Stimulated activated effector memory CD8-positive, alpha-beta T cell treated with anti-CD3 and anti-CD28 coated beads, Interleukin-12 subunit alpha, Interleukin-12 subunit beta, amount 100 ng/mL, for 72 hours (primary cell): ENCODE results near the gene PLPPR3.

Experiments used
- ATAC-seq: fragments of 150-1000 bp; cut with Tn5 transposase; 2 replicates; pipeline ENCODE4 v1.10.0; 2021
- DNase-seq, 2 donors: peaks; one replicate each; pipeline ENCODE4 v3.0.0; 2021 to 2022; ENCODE audit warnings: low spot score in 2 of 2
- H3K27ac Mint-ChIP-seq: one replicate; pipeline ENCODE4 v1.8.0; 2022; ENCODE audit warnings: mild to moderate bottlenecking, mixed read lengths
- H3K36me3 Mint-ChIP-seq: one replicate; pipeline ENCODE4 v1.8.0; 2022; ENCODE audit warnings: mild to moderate bottlenecking, mixed read lengths
- H3K4me1 Mint-ChIP-seq: one replicate; pipeline ENCODE4 v1.8.0; 2022; ENCODE audit warnings: mixed read lengths
- H3K4me3 Mint-ChIP-seq: one replicate; pipeline ENCODE4 v1.8.0; 2022; ENCODE audit warnings: mild to moderate bottlenecking, mixed read lengths
- H3K9me3 Mint-ChIP-seq: one replicate; pipeline ENCODE4 v1.8.0; 2022; ENCODE audit warnings: mixed read lengths

Gene PLPPR3

DNA sequence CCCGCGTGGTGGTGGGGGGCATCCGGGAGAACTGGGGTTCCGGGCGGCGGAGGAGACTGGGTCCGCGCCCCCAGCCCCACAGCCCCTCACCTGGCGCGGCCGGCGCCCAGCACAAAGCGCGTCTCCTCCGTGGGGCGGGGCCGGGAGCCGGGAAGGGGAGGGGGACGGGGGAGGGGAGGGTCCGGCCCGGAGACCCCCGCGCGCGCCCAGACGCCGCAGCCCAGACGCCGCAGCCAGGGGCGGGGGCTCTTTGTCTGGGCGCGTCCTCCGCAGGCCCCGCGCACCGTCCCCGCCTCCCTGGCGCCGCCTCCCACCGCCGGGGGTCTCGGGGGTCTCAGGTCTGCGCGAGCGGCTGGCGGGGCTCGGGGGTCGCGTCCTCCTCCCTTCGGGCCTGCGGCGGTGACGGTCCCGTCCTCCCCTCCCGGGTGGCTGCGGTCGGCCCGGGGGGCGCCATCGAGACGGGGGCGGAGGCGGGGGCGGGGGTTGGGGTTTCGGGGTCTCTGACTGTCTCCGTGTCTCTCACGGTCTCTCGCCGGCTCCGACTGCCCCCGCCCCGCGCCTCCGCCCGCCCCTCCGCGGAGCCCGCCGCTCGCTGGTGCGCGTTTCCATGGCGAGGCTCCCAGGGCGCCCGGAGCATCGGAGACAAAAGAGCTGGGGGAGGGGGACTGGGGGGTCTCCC is at the start of gene PLPPR3:
Gene PLPPR3, minus strand, starts transcription at position 131 of the 679 bp plus-strand sequence. CDS start 396 bp downstream, outside the sequence.
- Mint-ChIP-seq H3K4me1 (no peaks in the 10 kb centered on the region), H3K36me3 (peaks cover 3% of the 10 kb centered on the region), H3K4me3 (no peak within 1 kb of the TSS), H3K27ac (no peak within 1 kb of the TSS), H3K9me3 (no peaks in the 10 kb centered on the region)
- DNase-seq (no peak), ATAC-seq (no peak)

GRCh38 chr19:870963-871401 is 49.2 kb upstream of the PLPPR3 start:
- ATAC-seq (no peak), DNase-seq (no peak)
- H3K9me3 Mint-ChIP-seq, result no peaks in the 10 kb centered on the region
- peak overlapping the region; percentile 76 for H3K27ac Mint-ChIP-seq
- peaks cover 45% of the 10 kb centered on the region for H3K36me3 Mint-ChIP-seq
- H3K4me1 Mint-ChIP-seq, result peaks cover 24% of the 10 kb centered on the region
- no peak overlapping the region for H3K4me3 Mint-ChIP-seq

DNA sequence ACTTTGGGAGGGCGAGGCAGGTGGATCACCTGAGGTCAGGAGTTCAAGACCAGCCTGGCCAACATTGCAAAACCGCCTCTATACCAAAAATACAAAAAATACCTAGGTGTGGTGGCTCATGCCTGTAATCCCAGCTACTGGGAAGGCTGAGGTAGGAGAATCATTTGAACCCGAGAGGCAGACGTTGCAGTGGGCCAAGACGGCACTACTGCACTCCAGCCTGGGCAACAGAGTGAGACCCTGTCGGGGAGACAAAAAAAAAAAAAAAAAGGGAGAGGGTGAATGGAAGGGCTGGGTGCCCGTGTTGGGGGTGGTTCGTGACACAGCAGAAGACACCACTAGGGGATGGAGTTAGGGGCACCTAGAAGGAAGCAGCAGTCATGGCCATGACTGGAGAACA is 48.6 kb upstream of the PLPPR3 start:
- no peak for DNase-seq
- ATAC-seq, result no peak
- Mint-ChIP-seq H3K36me3 (peaks cover 49% of the 10 kb centered on the region), H3K4me1 (peaks cover 24% of the 10 kb centered on the region), H3K27ac (peak overlapping the region; percentile 76), H3K9me3 (no peaks in the 10 kb centered on the region), H3K4me3 (no peak overlapping the region)

DNA sequence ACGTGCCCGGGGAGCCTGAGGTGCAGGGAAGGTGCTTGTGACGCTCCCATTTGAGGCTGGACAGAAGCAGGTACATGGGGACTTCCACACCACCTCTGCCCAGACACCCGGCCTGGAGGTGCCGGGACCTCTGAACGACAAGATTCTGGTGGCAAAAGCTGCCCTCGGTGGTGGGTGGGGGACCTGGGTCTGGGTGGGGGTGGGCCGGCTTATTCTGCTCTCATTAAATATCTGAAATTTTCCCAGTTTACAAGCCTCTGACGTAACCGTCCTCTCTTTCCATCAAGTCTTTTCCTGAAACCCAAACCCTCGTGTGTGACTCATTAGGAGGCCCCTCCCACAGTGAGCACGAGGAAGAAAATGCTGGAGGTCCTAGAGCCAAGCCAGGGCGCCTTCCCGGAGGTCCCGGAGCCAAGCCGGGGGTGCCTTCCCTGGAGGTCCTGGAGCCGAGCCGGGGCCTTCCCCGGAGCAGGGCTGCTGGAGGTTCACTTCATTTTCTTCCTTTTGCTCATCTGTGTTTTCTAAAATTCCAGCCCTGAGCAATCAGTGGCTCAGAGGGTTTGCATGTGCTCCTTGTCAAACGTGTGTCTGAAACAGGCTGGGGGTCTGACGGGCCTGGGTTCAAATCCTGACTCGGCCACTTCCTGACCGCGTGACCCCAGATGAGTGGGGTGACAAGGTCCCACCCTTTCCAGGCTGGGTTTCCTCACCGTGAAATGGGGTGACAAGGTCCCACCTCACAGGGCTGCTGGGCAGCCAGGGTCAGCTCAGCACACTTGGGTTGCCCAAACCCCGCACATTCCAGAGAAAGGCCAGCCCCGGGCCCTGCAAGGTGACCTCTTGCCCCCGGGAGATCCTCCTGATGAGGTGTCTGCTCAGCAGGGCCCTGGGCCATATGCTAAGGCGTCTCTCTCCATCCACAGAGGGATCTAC is 47.8 kb upstream of the PLPPR3 start:
- ATAC-seq, result no peak
- Mint-ChIP-seq H3K36me3 (peaks cover 42% of the 10 kb centered on the region), H3K4me1 (peaks cover 24% of the 10 kb centered on the region), H3K27ac (peak overlapping the region; percentile 76), H3K4me3 (no peak overlapping the region), H3K9me3 (no peaks in the 10 kb centered on the region)
- no peak for DNase-seq

GRCh38 chr19:868458-869244 is 46.9 kb upstream of the PLPPR3 start:
- Mint-ChIP-seq H3K4me3 (no peak overlapping the region), H3K4me1 (peaks cover 28% of the 10 kb centered on the region), H3K36me3 (peaks cover 46% of the 10 kb centered on the region), H3K9me3 (no peaks in the 10 kb centered on the region), H3K27ac (no peak overlapping the region)
- DNase-seq, result no peak
- ATAC-seq, result no peak

DNA sequence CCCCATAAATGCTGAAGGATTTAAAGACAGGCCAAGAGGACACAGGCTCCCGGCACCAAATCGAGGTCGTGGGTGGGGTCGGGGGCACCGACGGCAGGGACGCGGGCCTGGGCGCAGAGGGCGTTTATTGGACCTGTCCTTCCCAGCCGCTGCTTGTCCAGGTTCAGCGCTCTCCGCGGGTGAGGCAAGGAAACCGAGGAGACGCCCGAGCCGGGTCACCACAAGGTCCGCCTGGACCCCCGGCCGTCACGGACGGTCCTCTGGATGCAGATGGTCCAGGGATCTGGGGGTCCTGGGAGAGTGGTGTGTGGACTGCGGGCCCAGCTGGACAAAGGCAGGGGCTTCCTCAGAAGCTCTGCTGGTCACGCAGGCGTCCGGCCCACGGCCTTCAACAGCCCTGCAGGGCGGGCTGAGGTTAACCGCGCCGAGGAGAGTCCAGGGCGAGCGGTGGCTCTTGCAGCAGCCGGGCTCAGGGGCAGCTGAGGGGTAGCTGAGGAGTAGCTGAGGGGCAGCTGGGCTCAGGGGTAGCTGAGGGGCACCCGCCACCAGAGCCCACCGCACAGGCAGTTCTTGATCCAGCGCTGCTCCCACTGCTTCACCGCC is 46.2 kb upstream of the PLPPR3 start:
- no peak for ATAC-seq
- Mint-ChIP-seq H3K27ac (no peak overlapping the region), H3K4me1 (peaks cover 34% of the 10 kb centered on the region), H3K9me3 (no peaks in the 10 kb centered on the region), H3K36me3 (peaks cover 49% of the 10 kb centered on the region), H3K4me3 (no peak overlapping the region)
- no peak for DNase-seq

GRCh38 chr19:867301-867793 is 45.6 kb upstream of the PLPPR3 start:
- H3K4me1 Mint-ChIP-seq, result peaks cover 36% of the 10 kb centered on the region
- no peak overlapping the region for H3K4me3 Mint-ChIP-seq
- peaks cover 49% of the 10 kb centered on the region for H3K36me3 Mint-ChIP-seq
- no peak for DNase-seq
- H3K9me3 Mint-ChIP-seq, result no peaks in the 10 kb centered on the region
- ATAC-seq, result no peak
- no peak overlapping the region for H3K27ac Mint-ChIP-seq

- H3K4me3 Mint-ChIP-seq, result no peak overlapping the region
- ATAC-seq, result no peak
- DNase-seq, result no peak
- no peaks in the 10 kb centered on the region for H3K9me3 Mint-ChIP-seq
- peaks cover 33% of the 10 kb centered on the region for H3K4me1 Mint-ChIP-seq
- no peak overlapping the region for H3K27ac Mint-ChIP-seq
- H3K36me3 Mint-ChIP-seq, result peaks cover 49% of the 10 kb centered on the region
These were observed 45.1 kb upstream of the PLPPR3 start for GRCh38 chr19:866769-867300.

GRCh38 chr19:863315-863620 is 41.5 kb upstream of the PLPPR3 start:
- H3K36me3 Mint-ChIP-seq, result peaks cover 26% of the 10 kb centered on the region
- peaks cover 24% of the 10 kb centered on the region for H3K4me1 Mint-ChIP-seq
- H3K27ac Mint-ChIP-seq, result peak overlapping the region; percentile 40
- H3K4me3 Mint-ChIP-seq, result peak overlapping the region; percentile 67
- ATAC-seq (no peak), DNase-seq (no peak)
- H3K9me3 Mint-ChIP-seq, result no peaks in the 10 kb centered on the region

DNA sequence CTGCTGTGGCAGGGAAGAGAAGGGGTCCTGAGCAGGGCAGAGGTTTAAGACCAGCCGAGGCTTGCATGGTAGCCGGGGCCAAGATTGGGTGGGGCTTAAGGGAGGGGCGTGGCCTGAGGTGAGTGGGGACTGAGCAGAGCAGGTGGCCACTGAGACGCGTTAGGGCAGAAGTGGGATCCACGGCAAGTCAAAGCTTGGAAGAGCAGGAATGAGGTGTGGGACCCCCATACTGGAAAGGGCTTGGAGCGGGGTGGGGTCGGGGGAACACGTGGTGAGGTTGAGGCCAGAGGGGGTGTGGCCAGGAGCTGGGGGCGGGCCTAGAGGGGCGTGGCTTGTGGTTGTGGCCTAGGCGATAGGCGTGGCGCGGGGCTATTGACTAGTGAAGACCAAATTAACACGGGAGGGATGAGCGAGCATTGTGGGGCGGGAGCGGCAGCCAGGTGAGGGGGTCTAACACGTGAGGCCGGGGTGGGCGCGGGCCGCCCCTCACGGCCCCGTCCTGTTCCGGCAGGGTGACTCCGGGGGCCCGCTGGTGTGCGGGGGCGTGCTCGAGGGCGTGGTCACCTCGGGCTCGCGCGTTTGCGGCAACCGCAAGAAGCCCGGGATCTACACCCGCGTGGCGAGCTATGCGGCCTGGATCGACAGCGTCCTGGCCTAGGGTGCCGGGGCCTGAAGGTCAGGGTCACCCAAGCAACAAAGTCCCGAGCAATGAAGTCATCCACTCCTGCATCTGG is 41.0 kb upstream of the PLPPR3 start:
- peaks cover 26% of the 10 kb centered on the region for H3K36me3 Mint-ChIP-seq
- DNase-seq (peak; percentile 67 to 89), ATAC-seq (peak; percentile 66)
- peaks cover 24% of the 10 kb centered on the region for H3K4me1 Mint-ChIP-seq
- H3K27ac Mint-ChIP-seq, result peak overlapping the region; percentile 40
- H3K9me3 Mint-ChIP-seq, result no peaks in the 10 kb centered on the region
- H3K4me3 Mint-ChIP-seq, result peak overlapping the region; percentile 67

DNA sequence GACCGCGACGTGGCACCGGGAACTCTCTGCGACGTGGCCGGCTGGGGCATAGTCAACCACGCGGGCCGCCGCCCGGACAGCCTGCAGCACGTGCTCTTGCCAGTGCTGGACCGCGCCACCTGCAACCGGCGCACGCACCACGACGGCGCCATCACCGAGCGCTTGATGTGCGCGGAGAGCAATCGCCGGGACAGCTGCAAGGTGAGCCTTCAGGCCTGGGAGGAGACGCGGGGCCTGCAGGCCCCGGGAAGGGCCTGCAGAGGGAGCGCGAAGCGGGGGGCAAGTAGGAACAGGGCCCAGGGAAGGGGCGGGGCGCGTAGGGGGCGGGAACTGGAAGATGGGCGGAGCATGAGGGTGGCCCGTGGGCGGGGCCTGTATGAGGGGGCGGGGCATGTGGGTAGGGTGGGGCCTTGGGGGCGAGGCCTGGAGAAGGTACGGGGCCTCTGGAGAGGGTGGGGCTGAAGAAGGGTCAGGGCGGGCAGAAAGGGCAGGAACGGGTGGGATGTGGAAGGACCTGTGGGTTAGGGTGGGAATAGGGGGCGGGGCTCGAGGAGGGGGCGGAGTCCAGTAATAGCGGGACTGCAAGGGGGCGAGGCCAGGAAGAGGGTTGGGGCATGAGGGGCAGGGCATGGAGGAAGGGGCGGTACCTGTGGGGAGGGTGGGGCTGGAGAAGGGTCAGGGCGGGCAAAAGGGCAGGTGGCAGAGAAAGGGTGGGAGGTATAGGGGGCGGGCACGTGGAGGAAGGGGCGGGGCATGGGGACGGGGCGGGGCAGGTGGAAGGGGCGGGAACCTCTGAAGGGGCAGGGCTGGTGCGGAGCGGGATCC is 40.2 kb upstream of the PLPPR3 start:
- no peaks in the 10 kb centered on the region for H3K9me3 Mint-ChIP-seq
- peak; percentile 41 for ATAC-seq

GRCh38 chr19:861141-861755 is 39.5 kb upstream of the PLPPR3 start:
- peaks cover 14% of the 10 kb centered on the region for H3K36me3 Mint-ChIP-seq
- H3K27ac Mint-ChIP-seq, result no peak overlapping the region
- no peaks in the 10 kb centered on the region for H3K9me3 Mint-ChIP-seq
- DNase-seq (no peak), ATAC-seq (no peak)
- peaks cover 18% of the 10 kb centered on the region for H3K4me1 Mint-ChIP-seq
- peak overlapping the region; percentile 67 for H3K4me3 Mint-ChIP-seq

More for the DNA sequence above, 40.2 kb upstream of the PLPPR3 start:
- Mint-ChIP-seq H3K4me3 (peak overlapping the region; percentile 67), H3K36me3 (peaks cover 18% of the 10 kb centered on the region), H3K4me1 (peaks cover 18% of the 10 kb centered on the region), H3K27ac (no peak overlapping the region)
- DNase-seq, result peak; percentile 47 to 73
